HG03520 (cell line): ENCODE results near the gene NSD1.
"Not testable (repeated sequence)": the region's sequence is repeated elsewhere in the genome, so short reads cannot be mapped to it uniquely, and the experiment has no call there.

Experiments used
- ATAC-seq: cut with Tn5 transposase; IDR thresholded peaks from one replicate; pipeline ENCODE4 v1.9.1; 2021; ENCODE audit warnings: mild to moderate bottlenecking, moderate library complexity; ENCODE audit not compliant: unreplicated experiment

Gene NSD1

GRCh38 chr5:177225798-177226197 is 92.2 kb downstream of the NSD1 start:
- ATAC-seq = no peak

GRCh38 chr5:177226860-177227259 is 93.3 kb downstream of the NSD1 start:
- no peak for ATAC-seq

GRCh38 chr5:177228751-177229150 is 95.2 kb downstream of the NSD1 start:
- no peak for ATAC-seq

- ATAC-seq = no peak
Measured at GRCh38 chr5:177230660-177231059, 97.1 kb downstream of the NSD1 start.

- ATAC-seq = no peak
Measured at GRCh38 chr5:177231479-177232250, 98.1 kb downstream of the NSD1 start.

GRCh38 chr5:177232358-177232757 is 98.8 kb downstream of the NSD1 start:
- ATAC-seq = no peak

GRCh38 chr5:177232761-177233160 is 99.2 kb downstream of the NSD1 start:
- ATAC-seq = no peak

- ATAC-seq = no peak
Measured at GRCh38 chr5:177233206-177233605, 99.6 kb downstream of the NSD1 start.

- ATAC-seq = no peak
Measured at GRCh38 chr5:177233802-177234201, 100.2 kb downstream of the NSD1 start.

GRCh38 chr5:177234841-177235240 is 101.3 kb downstream of the NSD1 start:
- ATAC-seq = no peak

- no peak for ATAC-seq
Measured at GRCh38 chr5:177241768-177242167, 108.2 kb downstream of the NSD1 start.

GRCh38 chr5:177242304-177242703 is 108.7 kb downstream of the NSD1 start:
- ATAC-seq = no peak

- ATAC-seq = no peak
Measured at GRCh38 chr5:177249761-177250537, 116.4 kb downstream of the NSD1 start.

GRCh38 chr5:177253252-177253651 is 119.7 kb downstream of the NSD1 start:
- no peak for ATAC-seq

- ATAC-seq = no peak
Measured at GRCh38 chr5:177256296-177256695, 122.7 kb downstream of the NSD1 start.

- ATAC-seq = not testable (repeated sequence)
Measured at GRCh38 chr5:177258711-177259110, 125.1 kb downstream of the NSD1 start.

- no peak for ATAC-seq
Measured at GRCh38 chr5:177260961-177261360, 127.4 kb downstream of the NSD1 start.

- no peak for ATAC-seq
Measured at GRCh38 chr5:177261510-177261909, 127.9 kb downstream of the NSD1 start.

GRCh38 chr5:177264178-177264577 is 130.6 kb downstream of the NSD1 start:
- ATAC-seq = no peak

- ATAC-seq = no peak
Measured at GRCh38 chr5:177265395-177265794, 131.8 kb downstream of the NSD1 start.

- no peak for ATAC-seq
Measured at GRCh38 chr5:177269232-177269895, 135.8 kb downstream of the NSD1 start.

- ATAC-seq = no peak
Measured at GRCh38 chr5:177269976-177270375, 136.4 kb downstream of the NSD1 start.
